Caco-2 (cell line): ENCODE data around the gene CCDC85C. TPM values are rescaled to one million over a fixed set of nuclear protein-coding genes. Genes with fewer than 3 reads are reported as not detected.

ENCODE experiments used
- BruUV-seq: library from RNA; stranded (reverse); fragments of 400-500 nt; replicated peaks from 2 replicates; lab custom pipeline; 2021; lab: Mats Ljungman, UMichigan
- CTCF ChIA-PET: fragments of 300-600 bp; sonication (Branson Sonifier 250); formaldehyde crosslinking; loops from one replicate; lab custom pipeline; 2022; ENCODE audit warnings: antibody characterized with exemption; lab: Charles Lee
- POLR2A ChIA-PET: fragments of 300-600 bp; sonication (Branson Sonifier 250); formaldehyde crosslinking; loops from one replicate; lab custom pipeline; 2022; ENCODE audit warnings: antibody characterized with exemption; lab: Charles Lee
- DNase-seq, 2 experiments: peaks; one replicate each; pipeline versions ENCODE4 v3.0.0 to v3.0.0-alpha.2; 2020 to 2022
- H3K27me3 ChIP-seq: replicated peaks from 2 replicates; pipeline ENCODE4 v1.6.0; 2011; ENCODE audit warnings: low read length; ENCODE audit not compliant: control insufficient read depth, insufficient read depth
- H3K36me3 ChIP-seq: 2 replicates; pipeline ENCODE4 v1.5.1; 2011; ENCODE audit warnings: low read length; ENCODE audit not compliant: control insufficient read depth, insufficient read depth
- H3K4me1 ChIP-seq: fragments of 250-450 bp; sonication (Bioruptor Pico); 2 replicates; pipeline ENCODE4 v1.5.1; 2020; ENCODE audit warnings: mild to moderate bottlenecking
- H3K4me3 ChIP-seq: 2 replicates; pipeline ENCODE4 v1.5.1; 2011; ENCODE audit warnings: low read depth, mild to moderate bottlenecking, control low read depth, low read length
- H3K9me3 ChIP-seq: fragments of 250-450 bp; sonication (Bioruptor Pico); 2 replicates; pipeline ENCODE4 v1.5.1; 2020; ENCODE audit warnings: mild to moderate bottlenecking, moderate library complexity
- H3K27ac Mint-ChIP-seq: one replicate; pipeline ENCODE4 v1.8.0; 2022; ENCODE audit warnings: mixed read lengths; ENCODE audit not compliant: unreplicated experiment
- H3K27me3 Mint-ChIP-seq: one replicate; pipeline ENCODE4 v1.8.0; 2022; ENCODE audit warnings: mixed read lengths; ENCODE audit not compliant: insufficient read depth, unreplicated experiment
- H3K36me3 Mint-ChIP-seq: one replicate; pipeline ENCODE4 v1.8.0; 2022; ENCODE audit warnings: mild to moderate bottlenecking, mixed read lengths; ENCODE audit not compliant: insufficient read depth, unreplicated experiment
- H3K4me1 Mint-ChIP-seq: one replicate; pipeline ENCODE4 v1.8.0; 2022; ENCODE audit warnings: low read depth, mixed read lengths; ENCODE audit not compliant: unreplicated experiment
- H3K4me3 Mint-ChIP-seq: one replicate; pipeline ENCODE4 v1.8.0; 2022; ENCODE audit warnings: mild to moderate bottlenecking, moderate library complexity, mixed read lengths; ENCODE audit not compliant: unreplicated experiment
- H3K9me3 Mint-ChIP-seq: one replicate; pipeline ENCODE4 v1.8.0; 2022; ENCODE audit warnings: mixed read lengths; ENCODE audit not compliant: unreplicated experiment
- CTCF ChIP-seq, 2 experiments: fragments of 200-600 bp in 1 of 2; IDR thresholded peaks; 1 replicate in 1 of 2; 2 replicates in 1 of 2; pipeline versions ENCODE4 v1.5.1 to v1.8.0; 2011 to 2022; ENCODE audit warnings: antibody characterized with exemption in 1 of 2, control low read depth in 1 of 2, inconsistent platforms in 1 of 2, low read depth in 1 of 2, low read length in 1 of 2, mild to moderate bottlenecking in 1 of 2, moderate library complexity in 1 of 2; ENCODE audit not compliant: insufficient read depth in 1 of 2, severe bottlenecking in 1 of 2, unreplicated experiment in 1 of 2
- intact Hi-C: fragments of 100-400 bp; cut with micrococcal nuclease; formaldehyde crosslinking; loops from one replicate; pipeline ENCODE4 v1.10.0; 2022; ENCODE audit not compliant: unreplicated experiment
- total RNA-seq: library from RNA; stranded (reverse); gene quantifications from 2 replicates; pipeline ENCODE4 v1.2.3, GENCODE V29; 2022

The CCDC85C gene
- total RNA-seq, 1 experiment from 2014 or later: 76.2 TPM

- Mint-ChIP-seq H3K27ac (peak overlapping the region; percentile 17), H3K27me3 (no peaks in the 10 kb centered on the region), H3K36me3 (peaks cover 11% of the 10 kb centered on the region), H3K9me3 (no peaks in the 10 kb centered on the region), H3K4me1 (peaks cover 40% of the 10 kb centered on the region), H3K4me3 (no peak overlapping the region)
- CTCF ChIA-PET: no interaction called here
- no peaks in the 10 kb centered on the region for H3K36me3 ChIP-seq
- no peaks in the 10 kb centered on the region for H3K9me3 ChIP-seq
- intact Hi-C loops: no loop called here
- H3K4me1 ChIP-seq: peaks cover 26% of the 10 kb centered on the region
- no peak for TF ChIP-seq CTCF (IDR thresholded peaks at IDR 0.05; ENCODE audit: insufficient read depth in 1 of 2, low read depth in 1 of 2, low read length in 1 of 2, severe bottlenecking in 1 of 2, unreplicated experiment in 1 of 2)
- no peak for DNase-seq
- POLR2A ChIA-PET: no interaction called here
- H3K27me3 ChIP-seq: no peaks in the 10 kb centered on the region
- BruUV-seq: no TSS peak
- no peak overlapping the region for H3K4me3 ChIP-seq
These were observed 10.9 kb downstream of the CCDC85C start for GRCh38 chr14:99592933-99593753.

- intact Hi-C loops: no loop called here
- Mint-ChIP-seq H3K27me3 (no peaks in the 10 kb centered on the region), H3K27ac (peak overlapping the region; percentile 17), H3K4me3 (no peak overlapping the region), H3K4me1 (peaks cover 32% of the 10 kb centered on the region), H3K36me3 (peaks cover 11% of the 10 kb centered on the region), H3K9me3 (no peaks in the 10 kb centered on the region)
- DNase-seq: no peak
- no peaks in the 10 kb centered on the region for H3K9me3 ChIP-seq
- no peak for TF ChIP-seq CTCF (IDR thresholded peaks at IDR 0.05; ENCODE audit: insufficient read depth in 1 of 2, low read depth in 1 of 2, low read length in 1 of 2, severe bottlenecking in 1 of 2, unreplicated experiment in 1 of 2)
- ChIA-PET POLR2A (no interaction called here), CTCF (no interaction called here)
- no TSS peak for BruUV-seq
- no peaks in the 10 kb centered on the region for H3K36me3 ChIP-seq
- H3K4me3 ChIP-seq: no peak overlapping the region
- peaks cover 18% of the 10 kb centered on the region for H3K4me1 ChIP-seq
- no peaks in the 10 kb centered on the region for H3K27me3 ChIP-seq
These were observed 11.6 kb downstream of the CCDC85C start for GRCh38 chr14:99592394-99592793.

- intact Hi-C loops: no loop called here
- Mint-ChIP-seq H3K4me1 (peaks cover 18% of the 10 kb centered on the region), H3K4me3 (no peak overlapping the region), H3K27ac (no peak overlapping the region), H3K9me3 (no peaks in the 10 kb centered on the region), H3K36me3 (peaks cover 11% of the 10 kb centered on the region), H3K27me3 (no peaks in the 10 kb centered on the region)
- Histone ChIP-seq H3K27me3 (no peaks in the 10 kb centered on the region), H3K9me3 (no peaks in the 10 kb centered on the region), H3K4me3 (no peak overlapping the region), H3K4me1 (peaks cover 4% of the 10 kb centered on the region), H3K36me3 (no peaks in the 10 kb centered on the region)
- no peak for DNase-seq
- ChIA-PET CTCF (no interaction called here), POLR2A (no interaction called here)
- no peak for TF ChIP-seq CTCF (IDR thresholded peaks at IDR 0.05; ENCODE audit: insufficient read depth in 1 of 2, low read depth in 1 of 2, low read length in 1 of 2, severe bottlenecking in 1 of 2, unreplicated experiment in 1 of 2)
- BruUV-seq: no TSS peak
These were observed 13.1 kb downstream of the CCDC85C start for GRCh38 chr14:99590746-99591555.
